Panc1 (cell line): Measurements from ENCODE around the gene UXS1.

Experiments used
- POLR2AphosphoS5 ChIP-seq: IDR thresholded peaks from 2 replicates; pipeline ENCODE4 v1.6.1; 2012; ENCODE audit warnings: mild to moderate bottlenecking, low read depth, low read length, moderate library complexity
- SIN3A ChIP-seq: IDR thresholded peaks from 2 replicates; pipeline ENCODE4 v1.6.1; 2012; ENCODE audit warnings: low read depth, mild to moderate bottlenecking, low read length, moderate library complexity, borderline replicate concordance; ENCODE audit not compliant: insufficient read depth
- TCF7L2 ChIP-seq: IDR thresholded peaks from 2 replicates; pipeline ENCODE4 v1.6.1; 2011; ENCODE audit warnings: mild to moderate bottlenecking, low read depth, low read length, inconsistent platforms
- TF ChIP-seq, protein P1 (sequence below): fragments of 450-650 bp; IDR thresholded peaks from 2 replicates; pipeline ENCODE4 v1.5.1; 2017; ENCODE audit warnings: mild to moderate bottlenecking
- TF ChIP-seq, protein P2 (sequence below), 2 experiments: IDR thresholded peaks; 2 replicates each; pipeline ENCODE4 v1.6.1; 2011 to 2012; ENCODE audit warnings: low read depth in 2 of 2, control low read depth in 1 of 2, low read length in 1 of 2, mild to moderate bottlenecking in 1 of 2, moderate library complexity in 1 of 2; ENCODE audit not compliant: insufficient read depth in 1 of 2

- TF ChIP-seq, protein P1, sequence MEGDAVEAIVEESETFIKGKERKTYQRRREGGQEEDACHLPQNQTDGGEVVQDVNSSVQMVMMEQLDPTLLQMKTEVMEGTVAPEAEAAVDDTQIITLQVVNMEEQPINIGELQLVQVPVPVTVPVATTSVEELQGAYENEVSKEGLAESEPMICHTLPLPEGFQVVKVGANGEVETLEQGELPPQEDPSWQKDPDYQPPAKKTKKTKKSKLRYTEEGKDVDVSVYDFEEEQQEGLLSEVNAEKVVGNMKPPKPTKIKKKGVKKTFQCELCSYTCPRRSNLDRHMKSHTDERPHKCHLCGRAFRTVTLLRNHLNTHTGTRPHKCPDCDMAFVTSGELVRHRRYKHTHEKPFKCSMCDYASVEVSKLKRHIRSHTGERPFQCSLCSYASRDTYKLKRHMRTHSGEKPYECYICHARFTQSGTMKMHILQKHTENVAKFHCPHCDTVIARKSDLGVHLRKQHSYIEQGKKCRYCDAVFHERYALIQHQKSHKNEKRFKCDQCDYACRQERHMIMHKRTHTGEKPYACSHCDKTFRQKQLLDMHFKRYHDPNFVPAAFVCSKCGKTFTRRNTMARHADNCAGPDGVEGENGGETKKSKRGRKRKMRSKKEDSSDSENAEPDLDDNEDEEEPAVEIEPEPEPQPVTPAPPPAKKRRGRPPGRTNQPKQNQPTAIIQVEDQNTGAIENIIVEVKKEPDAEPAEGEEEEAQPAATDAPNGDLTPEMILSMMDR = no peak
- TF ChIP-seq POLR2AphosphoS5 (no peak), SIN3A (no peak), TCF7L2 (no peak)
- TF ChIP-seq, protein P2, sequence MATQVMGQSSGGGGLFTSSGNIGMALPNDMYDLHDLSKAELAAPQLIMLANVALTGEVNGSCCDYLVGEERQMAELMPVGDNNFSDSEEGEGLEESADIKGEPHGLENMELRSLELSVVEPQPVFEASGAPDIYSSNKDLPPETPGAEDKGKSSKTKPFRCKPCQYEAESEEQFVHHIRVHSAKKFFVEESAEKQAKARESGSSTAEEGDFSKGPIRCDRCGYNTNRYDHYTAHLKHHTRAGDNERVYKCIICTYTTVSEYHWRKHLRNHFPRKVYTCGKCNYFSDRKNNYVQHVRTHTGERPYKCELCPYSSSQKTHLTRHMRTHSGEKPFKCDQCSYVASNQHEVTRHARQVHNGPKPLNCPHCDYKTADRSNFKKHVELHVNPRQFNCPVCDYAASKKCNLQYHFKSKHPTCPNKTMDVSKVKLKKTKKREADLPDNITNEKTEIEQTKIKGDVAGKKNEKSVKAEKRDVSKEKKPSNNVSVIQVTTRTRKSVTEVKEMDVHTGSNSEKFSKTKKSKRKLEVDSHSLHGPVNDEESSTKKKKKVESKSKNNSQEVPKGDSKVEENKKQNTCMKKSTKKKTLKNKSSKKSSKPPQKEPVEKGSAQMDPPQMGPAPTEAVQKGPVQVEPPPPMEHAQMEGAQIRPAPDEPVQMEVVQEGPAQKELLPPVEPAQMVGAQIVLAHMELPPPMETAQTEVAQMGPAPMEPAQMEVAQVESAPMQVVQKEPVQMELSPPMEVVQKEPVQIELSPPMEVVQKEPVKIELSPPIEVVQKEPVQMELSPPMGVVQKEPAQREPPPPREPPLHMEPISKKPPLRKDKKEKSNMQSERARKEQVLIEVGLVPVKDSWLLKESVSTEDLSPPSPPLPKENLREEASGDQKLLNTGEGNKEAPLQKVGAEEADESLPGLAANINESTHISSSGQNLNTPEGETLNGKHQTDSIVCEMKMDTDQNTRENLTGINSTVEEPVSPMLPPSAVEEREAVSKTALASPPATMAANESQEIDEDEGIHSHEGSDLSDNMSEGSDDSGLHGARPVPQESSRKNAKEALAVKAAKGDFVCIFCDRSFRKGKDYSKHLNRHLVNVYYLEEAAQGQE (IDR thresholded peaks at IDR 0.05; ENCODE audit: insufficient read depth in 1 of 2, low read depth in 2 of 2, low read length in 1 of 2) = no peak
Measured at GRCh38 chr2:106161341-106161740, 32.8 kb downstream of the UXS1 start.
